Measurements from ENCODE around the gene TMEM88.

DNA sequence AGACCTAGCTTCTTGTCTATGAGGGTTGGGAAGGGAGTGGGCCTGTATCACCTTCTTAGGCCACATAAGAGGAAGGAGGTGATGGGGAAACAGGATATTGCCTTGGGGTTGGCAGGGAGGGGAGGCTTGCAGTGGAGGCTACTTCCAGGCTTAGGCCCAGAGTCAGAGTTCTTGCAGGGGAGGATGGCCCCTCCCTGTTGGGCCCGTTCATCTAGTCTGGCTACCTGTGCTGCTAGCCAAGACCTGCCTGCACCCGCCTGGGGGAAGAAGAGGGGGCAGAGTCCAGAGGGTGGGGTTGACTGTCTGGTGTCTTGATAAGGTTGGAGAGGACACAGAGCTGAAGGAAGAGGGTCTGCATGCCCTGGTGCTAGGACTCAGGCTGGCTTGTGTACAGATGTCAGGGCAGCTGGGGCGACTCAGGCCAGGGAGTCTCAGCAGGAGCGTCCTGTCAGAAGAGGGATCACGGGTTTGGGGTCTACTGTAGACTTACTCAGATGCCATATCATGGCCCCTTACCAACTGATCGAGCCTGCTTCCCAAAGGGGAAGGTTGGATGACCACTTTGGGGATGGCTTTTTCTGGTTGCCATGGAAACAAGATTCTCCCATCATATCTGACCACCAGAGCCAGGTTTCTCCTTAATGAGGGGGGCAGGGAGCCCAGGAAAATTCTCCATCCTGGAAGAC, 15.5 kb upstream of the TMEM88 start:
- TF ChIP-seq CTCF (IDR thresholded peaks at IDR 0.05) (no peak), POLR2A (IDR thresholded peaks at IDR 0.05) (no peak)

Data from heart left ventricle (tissue), 13 donors.